K562 (cell line): ENCODE results near the gene PCED1B. TPM values are rescaled to one million over a fixed set of nuclear protein-coding genes. Genes with fewer than 3 reads are reported as not detected.

Source experiments
- CBFA2T2 ChIP-seq: fragments of 450-650 bp; conservative IDR thresholded peaks from 2 replicates; pipeline ENCODE4 v1.6.1; 2017; ENCODE audit warnings: mild to moderate bottlenecking
- CREB3 ChIP-seq: fragments of 450-650 bp; conservative IDR thresholded peaks from 2 replicates; pipeline ENCODE4 v1.6.1; 2016; ENCODE audit warnings: missing genetic modification characterization, low read depth, mild to moderate bottlenecking, missing compliant biosample characterization, moderate library complexity
- ETV5 ChIP-seq: sonication (generic); formaldehyde crosslinking; IDR thresholded peaks from 2 replicates; pipeline ENCODE4 v1.4.0; 2020; ENCODE audit warnings: low read depth, mild to moderate bottlenecking, missing genetic modification reagents
- HOXB6 ChIP-seq: fragments of 250-450 bp; sonication (Bioruptor Pico); IDR thresholded peaks from 2 replicates; pipeline ENCODE4 v1.5.1; 2022; ENCODE audit warnings: mild to moderate bottlenecking, borderline replicate concordance
- LEF1 ChIP-seq: fragments of 450-650 bp; IDR thresholded peaks from 2 replicates; pipeline ENCODE4 v1.6.1; 2016; ENCODE audit warnings: mild to moderate bottlenecking
- MGA ChIP-seq: fragments of 450-650 bp; IDR thresholded peaks from 2 replicates; pipeline ENCODE4 v1.6.1; 2016; ENCODE audit warnings: mild to moderate bottlenecking, moderate library complexity
- MLLT1 ChIP-seq, 2 experiments: fragments of 450-650 bp; IDR thresholded peaks; 2 replicates each; pipeline ENCODE4 v1.6.1; 2016
- TEAD4 ChIP-seq, 2 experiments: sonication (generic) in 1 of 2; formaldehyde crosslinking in 1 of 2; IDR thresholded peaks; 2 replicates each; pipeline versions ENCODE4 v1.6.1 to v1.8.0; 2012 to 2022; ENCODE audit warnings: borderline replicate concordance in 1 of 2, inconsistent platforms in 1 of 2, low read length in 1 of 2, mild to moderate bottlenecking in 1 of 2, missing genetic modification reagents in 1 of 2
- TGIF2 ChIP-seq: sonication (generic); formaldehyde crosslinking; IDR thresholded peaks from 2 replicates; pipeline ENCODE4 v1.8.1; 2022; ENCODE audit warnings: mild to moderate bottlenecking, missing genetic modification reagents, moderate library complexity
- ZBTB17 ChIP-seq: fragments of 450-650 bp; formaldehyde crosslinking; IDR thresholded peaks from 2 replicates; pipeline ENCODE4 v1.4.0; 2020; ENCODE audit warnings: mild to moderate bottlenecking
- ZNF316 ChIP-seq: fragments of 450-650 bp; IDR thresholded peaks from 2 replicates; pipeline ENCODE4 v1.6.1; 2016
- ZNF436 ChIP-seq: fragments of 250-450, 450-650 bp; sonication (Bioruptor Pico); formaldehyde crosslinking; IDR thresholded peaks from 2 replicates; pipeline ENCODE4 v1.7.0; 2020; ENCODE audit warnings: mild to moderate bottlenecking
- polyA plus RNA-seq, 8 experiments: library from polyadenylated mRNA; depleted of rRNA in 4 of 8; stranded (reverse) in 5 of 8; unstranded in 3 of 8; fragments of >200 nt; fragmentation: Nextera tagmentation in 2 of 8; fragmentation: Illumina TruSeq in 1 of 8; extraction: Ambion mirVana in 2 of 8; extraction: Trizol in 1 of 8; gene quantifications; 2 replicates each; pipeline versions ENCODE4 v1.2.1 to v1.2.3, GENCODE V29; 2011 to 2014; ENCODE audit warnings: inconsistent platforms in 1 of 8, missing spikeins in 1 of 8
- total RNA-seq, 7 experiments: library from RNA; depleted of rRNA in 6 of 7; stranded (reverse); fragments of >200 nt in 6 of 7; fragmentation: Illumina TruSeq in 2 of 7; extraction: Trizol in 2 of 7; gene quantifications; 2 replicates each; pipeline versions ENCODE4 v1.2.1 to v1.2.3, GENCODE V29; 2011 to 2021; ENCODE audit warnings: low replicate concordance in 1 of 7

The PCED1B gene
- total and polyA plus RNA-seq, 9 of the 15 experiments (the other 6 are each of a cell fraction or from before 2014, with no cell fraction given), result 1.2 to 9.3 (median 2.5) TPM

GRCh38 chr12:47114481-47114892 is 35.1 kb downstream of the PCED1B start (continued):
- TF ChIP-seq MGA, result peak; percentile 67
- TF ChIP-seq TGIF2, result no peak
- peak; percentile 76 for TF ChIP-seq ZNF316
- TF ChIP-seq HOXB6 (CRISPR knock-in tag), result no peak
- TF ChIP-seq ZNF436 (CRISPR knock-in tag), result no peak
- TF ChIP-seq CBFA2T2, result no peak
- TF ChIP-seq ETV5 (CRISPR knock-in tag), result no peak
- no peak; the same call in 1 of the 2 replicates for TF ChIP-seq TEAD4 (IDR thresholded peaks at IDR 0.05; ENCODE audit: low read length)
- no peak for TF ChIP-seq TEAD4 (CRISPR knock-in tag; IDR thresholded peaks at IDR 0.05; ENCODE audit: borderline replicate concordance)
- TF ChIP-seq MLLT1 (IDR thresholded peaks at IDR 0.05), result no peak
- TF ChIP-seq ZBTB17 (CRISPR knock-in tag), result no peak
- peak; percentile 91; the same call in 1 of the 2 replicates for TF ChIP-seq CREB3 (tag)
- TF ChIP-seq LEF1, result no peak
